ENCODE data around the gene MYRF.

MYRF gene

DNA sequence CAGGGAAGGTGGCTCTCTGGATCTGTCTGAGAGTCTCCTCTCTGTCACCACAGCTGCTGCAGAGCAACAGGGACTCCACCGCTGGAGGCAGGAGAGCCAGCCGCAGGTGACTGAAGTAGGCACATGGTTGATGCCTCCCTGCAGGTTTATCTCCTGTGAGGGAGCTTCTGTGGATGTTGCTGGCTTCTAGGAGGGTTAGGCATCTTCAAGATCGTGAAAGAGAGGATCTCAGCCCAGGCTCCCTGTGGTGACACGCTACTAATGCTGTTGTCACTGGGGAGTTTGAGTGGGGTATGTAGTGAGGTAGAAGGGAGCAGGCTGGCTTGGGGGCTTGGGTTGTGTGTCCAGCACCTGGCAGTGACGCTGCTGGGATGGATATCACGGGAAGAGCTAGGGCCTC, 38.1 kb upstream of the MYRF start:
- no peak for DNase-seq
- H3K4me2 ChIP-seq (ENCODE audit: insufficient read depth, low read length) = no peak overlapping the region
- no peaks in the 10 kb centered on the region for H3K27me3 ChIP-seq (ENCODE audit: insufficient read depth, low read length, poor library complexity)
- no peak for TF ChIP-seq EZH2 (IDR thresholded peaks at IDR 0.05; ENCODE audit: borderline replicate concordance, low read depth, low read length, severe bottlenecking)
- TF ChIP-seq, protein P1, sequence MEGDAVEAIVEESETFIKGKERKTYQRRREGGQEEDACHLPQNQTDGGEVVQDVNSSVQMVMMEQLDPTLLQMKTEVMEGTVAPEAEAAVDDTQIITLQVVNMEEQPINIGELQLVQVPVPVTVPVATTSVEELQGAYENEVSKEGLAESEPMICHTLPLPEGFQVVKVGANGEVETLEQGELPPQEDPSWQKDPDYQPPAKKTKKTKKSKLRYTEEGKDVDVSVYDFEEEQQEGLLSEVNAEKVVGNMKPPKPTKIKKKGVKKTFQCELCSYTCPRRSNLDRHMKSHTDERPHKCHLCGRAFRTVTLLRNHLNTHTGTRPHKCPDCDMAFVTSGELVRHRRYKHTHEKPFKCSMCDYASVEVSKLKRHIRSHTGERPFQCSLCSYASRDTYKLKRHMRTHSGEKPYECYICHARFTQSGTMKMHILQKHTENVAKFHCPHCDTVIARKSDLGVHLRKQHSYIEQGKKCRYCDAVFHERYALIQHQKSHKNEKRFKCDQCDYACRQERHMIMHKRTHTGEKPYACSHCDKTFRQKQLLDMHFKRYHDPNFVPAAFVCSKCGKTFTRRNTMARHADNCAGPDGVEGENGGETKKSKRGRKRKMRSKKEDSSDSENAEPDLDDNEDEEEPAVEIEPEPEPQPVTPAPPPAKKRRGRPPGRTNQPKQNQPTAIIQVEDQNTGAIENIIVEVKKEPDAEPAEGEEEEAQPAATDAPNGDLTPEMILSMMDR (IDR thresholded peaks at IDR 0.05; ENCODE audit: borderline replicate concordance, extremely low read depth, low read length, poor library complexity, severe bottlenecking) = no peak
- H3K79me2 ChIP-seq (ENCODE audit: insufficient read depth, low read length) = no peaks in the 10 kb centered on the region
- no peaks in the 10 kb centered on the region for H3K4me1 ChIP-seq (ENCODE audit: insufficient read depth, low read length)
- no peak overlapping the region for H3K9ac ChIP-seq (ENCODE audit: low read depth, low read length)
- H3K27ac ChIP-seq (ENCODE audit: low read length) = no peak overlapping the region
- H3K9me3 ChIP-seq (ENCODE audit: insufficient read depth, low read length, severe bottlenecking) = no peaks in the 10 kb centered on the region
- no peak for ATAC-seq (ENCODE audit: insufficient read depth, low read depth)
- no peaks in the 10 kb centered on the region for H3K36me3 ChIP-seq (ENCODE audit: insufficient read depth, low read length)
- peaks cover 5% of the 10 kb centered on the region; the same call in 1 of the 2 replicates for H4K20me1 ChIP-seq (ENCODE audit: insufficient read depth, low read length)
- H3K4me3 ChIP-seq (ENCODE audit: low read depth in 1 of 2, low read length in 2 of 2) = no peak overlapping the region
- no peak overlapping the region for H2AFZ ChIP-seq (ENCODE audit: low read depth, low read length)

DNA sequence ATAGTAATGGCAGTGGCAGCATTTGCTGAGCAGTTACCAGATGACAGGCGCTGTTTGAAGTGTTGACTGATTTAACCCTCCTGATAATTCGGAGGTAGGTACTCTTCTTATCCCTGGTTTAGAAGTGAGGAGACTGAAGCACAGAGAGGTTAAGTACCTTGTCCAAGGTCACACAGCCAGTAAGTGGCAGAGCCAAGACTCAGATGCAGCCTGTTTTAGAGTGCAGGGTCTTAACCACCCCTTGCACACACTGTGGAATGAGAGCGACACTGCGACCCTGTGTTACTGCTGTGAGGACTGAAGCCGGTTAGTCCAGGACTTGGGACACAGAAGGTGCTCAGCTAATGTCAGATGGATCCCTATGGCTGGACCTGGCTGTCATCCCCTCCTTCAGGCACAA, 37.5 kb upstream of the MYRF start:
- Histone ChIP-seq H3K9ac (ENCODE audit: low read depth, low read length) (no peak overlapping the region), H4K20me1 (ENCODE audit: insufficient read depth, low read length) (peaks cover 9% of the 10 kb centered on the region; the same call in 1 of the 2 replicates), H3K79me2 (ENCODE audit: insufficient read depth, low read length) (no peaks in the 10 kb centered on the region), H3K9me3 (ENCODE audit: insufficient read depth, low read length, severe bottlenecking) (no peaks in the 10 kb centered on the region), H3K4me1 (ENCODE audit: insufficient read depth, low read length) (no peaks in the 10 kb centered on the region), H2AFZ (ENCODE audit: low read depth, low read length) (no peak overlapping the region), H3K27ac (ENCODE audit: low read length) (no peak overlapping the region), H3K4me2 (ENCODE audit: insufficient read depth, low read length) (no peak overlapping the region), H3K36me3 (ENCODE audit: insufficient read depth, low read length) (no peaks in the 10 kb centered on the region), H3K4me3 (ENCODE audit: low read depth in 1 of 2, low read length in 2 of 2) (no peak overlapping the region), H3K27me3 (ENCODE audit: insufficient read depth, low read length, poor library complexity) (no peaks in the 10 kb centered on the region)
- ATAC-seq (ENCODE audit: insufficient read depth, low read depth) (no peak), DNase-seq (no peak)
- TF ChIP-seq EZH2 (IDR thresholded peaks at IDR 0.05; ENCODE audit: borderline replicate concordance, low read depth, low read length, severe bottlenecking) = no peak
- TF ChIP-seq, protein P1 (IDR thresholded peaks at IDR 0.05; ENCODE audit: borderline replicate concordance, extremely low read depth, low read length, poor library complexity, severe bottlenecking) = no peak

DNA sequence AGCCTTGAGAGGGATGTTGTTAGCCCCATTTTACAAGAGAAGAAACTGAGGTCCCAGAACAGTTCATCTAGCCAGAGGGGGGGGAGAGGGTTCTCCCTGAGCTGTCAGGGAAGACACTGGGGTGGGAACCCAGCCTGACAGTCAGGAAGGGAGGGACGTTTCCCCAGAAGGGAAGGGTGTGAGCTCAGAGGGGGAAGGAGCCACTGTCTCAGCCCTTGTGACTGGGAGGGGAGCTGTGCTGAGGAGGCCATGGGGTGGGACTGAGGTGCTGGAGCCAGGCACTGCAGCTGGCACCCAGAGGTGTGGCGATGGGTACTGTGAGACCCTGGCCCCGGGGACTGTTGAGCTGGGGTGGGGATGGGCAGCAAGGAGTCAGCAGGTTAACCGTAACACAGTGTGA, 36.6 kb upstream of the MYRF start:
- Histone ChIP-seq H2AFZ (ENCODE audit: low read depth, low read length) (no peak overlapping the region), H3K4me3 (ENCODE audit: low read depth in 1 of 2, low read length in 2 of 2) (no peak overlapping the region), H4K20me1 (ENCODE audit: insufficient read depth, low read length) (peaks cover 9% of the 10 kb centered on the region; the same call in 1 of the 2 replicates), H3K36me3 (ENCODE audit: insufficient read depth, low read length) (no peaks in the 10 kb centered on the region), H3K79me2 (ENCODE audit: insufficient read depth, low read length) (no peaks in the 10 kb centered on the region), H3K27ac (ENCODE audit: low read length) (no peak overlapping the region), H3K4me1 (ENCODE audit: insufficient read depth, low read length) (no peaks in the 10 kb centered on the region), H3K9ac (ENCODE audit: low read depth, low read length) (no peak overlapping the region), H3K27me3 (ENCODE audit: insufficient read depth, low read length, poor library complexity) (no peaks in the 10 kb centered on the region), H3K4me2 (ENCODE audit: insufficient read depth, low read length) (no peak overlapping the region), H3K9me3 (ENCODE audit: insufficient read depth, low read length, severe bottlenecking) (no peaks in the 10 kb centered on the region)
- TF ChIP-seq, protein P1 (IDR thresholded peaks at IDR 0.05; ENCODE audit: borderline replicate concordance, extremely low read depth, low read length, poor library complexity, severe bottlenecking) = no peak
- no peak for TF ChIP-seq EZH2 (IDR thresholded peaks at IDR 0.05; ENCODE audit: borderline replicate concordance, low read depth, low read length, severe bottlenecking)
- ATAC-seq (ENCODE audit: insufficient read depth, low read depth) (no peak), DNase-seq (no peak)

Data from DND-41 (cell line).